ENCODE results near the gene CBX2.

CBX2 gene

DNA sequence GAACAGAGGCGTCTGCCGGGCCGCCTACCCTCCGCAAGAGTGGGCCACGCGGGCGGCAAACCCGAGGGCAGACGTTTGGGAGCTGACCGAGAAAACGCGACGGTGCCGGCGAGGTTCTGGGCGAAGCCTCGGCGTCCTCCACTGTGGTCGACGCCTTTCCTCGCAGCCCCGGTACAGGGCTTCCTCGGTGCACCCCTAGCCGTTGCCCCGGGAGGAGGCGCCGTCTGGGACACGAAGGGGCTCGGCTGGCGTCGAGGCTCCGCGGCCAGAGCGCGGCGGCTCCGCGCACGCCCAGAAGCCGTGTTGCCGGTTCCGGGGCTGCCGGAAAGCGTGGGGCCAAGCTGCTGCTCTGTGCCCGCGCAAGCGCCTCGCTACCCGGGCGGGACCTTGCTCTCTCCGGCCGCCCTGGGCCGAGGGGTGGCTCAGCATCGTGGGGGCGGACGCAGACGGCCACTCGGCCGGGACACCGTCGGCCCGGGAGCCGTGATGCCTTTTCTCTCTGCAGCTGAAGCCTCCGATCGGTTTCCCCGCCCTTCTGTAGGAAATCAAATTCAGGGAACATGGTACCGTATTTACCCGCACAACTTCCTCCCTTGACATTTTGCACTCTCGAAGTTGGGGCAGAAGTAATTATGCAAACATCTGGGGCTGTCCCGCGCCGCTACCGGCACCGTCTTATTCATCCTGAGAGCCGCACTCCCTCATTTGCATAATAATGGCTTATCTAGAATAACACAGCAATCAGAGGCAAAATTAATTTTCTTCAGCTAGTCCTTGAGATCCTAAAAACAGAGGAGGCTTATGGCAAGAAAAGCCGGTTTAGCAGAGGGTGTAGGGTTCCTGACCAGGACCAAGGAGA is 26.3 kb downstream of the CBX2 start:
- TF ChIP-seq, protein P1, sequence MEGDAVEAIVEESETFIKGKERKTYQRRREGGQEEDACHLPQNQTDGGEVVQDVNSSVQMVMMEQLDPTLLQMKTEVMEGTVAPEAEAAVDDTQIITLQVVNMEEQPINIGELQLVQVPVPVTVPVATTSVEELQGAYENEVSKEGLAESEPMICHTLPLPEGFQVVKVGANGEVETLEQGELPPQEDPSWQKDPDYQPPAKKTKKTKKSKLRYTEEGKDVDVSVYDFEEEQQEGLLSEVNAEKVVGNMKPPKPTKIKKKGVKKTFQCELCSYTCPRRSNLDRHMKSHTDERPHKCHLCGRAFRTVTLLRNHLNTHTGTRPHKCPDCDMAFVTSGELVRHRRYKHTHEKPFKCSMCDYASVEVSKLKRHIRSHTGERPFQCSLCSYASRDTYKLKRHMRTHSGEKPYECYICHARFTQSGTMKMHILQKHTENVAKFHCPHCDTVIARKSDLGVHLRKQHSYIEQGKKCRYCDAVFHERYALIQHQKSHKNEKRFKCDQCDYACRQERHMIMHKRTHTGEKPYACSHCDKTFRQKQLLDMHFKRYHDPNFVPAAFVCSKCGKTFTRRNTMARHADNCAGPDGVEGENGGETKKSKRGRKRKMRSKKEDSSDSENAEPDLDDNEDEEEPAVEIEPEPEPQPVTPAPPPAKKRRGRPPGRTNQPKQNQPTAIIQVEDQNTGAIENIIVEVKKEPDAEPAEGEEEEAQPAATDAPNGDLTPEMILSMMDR (IDR thresholded peaks at IDR 0.05; ENCODE audit: low read depth, low read length), result no peak
- no peak overlapping the region for H3K4me3 ChIP-seq (ENCODE audit: low read depth, low read length)
- in situ Hi-C loops (cut with HindIII; ENCODE audit: low sequenced_read_pairs), result no loop called here
- no peak for DNase-seq (ENCODE audit: low read depth, low spot score)

DNA sequence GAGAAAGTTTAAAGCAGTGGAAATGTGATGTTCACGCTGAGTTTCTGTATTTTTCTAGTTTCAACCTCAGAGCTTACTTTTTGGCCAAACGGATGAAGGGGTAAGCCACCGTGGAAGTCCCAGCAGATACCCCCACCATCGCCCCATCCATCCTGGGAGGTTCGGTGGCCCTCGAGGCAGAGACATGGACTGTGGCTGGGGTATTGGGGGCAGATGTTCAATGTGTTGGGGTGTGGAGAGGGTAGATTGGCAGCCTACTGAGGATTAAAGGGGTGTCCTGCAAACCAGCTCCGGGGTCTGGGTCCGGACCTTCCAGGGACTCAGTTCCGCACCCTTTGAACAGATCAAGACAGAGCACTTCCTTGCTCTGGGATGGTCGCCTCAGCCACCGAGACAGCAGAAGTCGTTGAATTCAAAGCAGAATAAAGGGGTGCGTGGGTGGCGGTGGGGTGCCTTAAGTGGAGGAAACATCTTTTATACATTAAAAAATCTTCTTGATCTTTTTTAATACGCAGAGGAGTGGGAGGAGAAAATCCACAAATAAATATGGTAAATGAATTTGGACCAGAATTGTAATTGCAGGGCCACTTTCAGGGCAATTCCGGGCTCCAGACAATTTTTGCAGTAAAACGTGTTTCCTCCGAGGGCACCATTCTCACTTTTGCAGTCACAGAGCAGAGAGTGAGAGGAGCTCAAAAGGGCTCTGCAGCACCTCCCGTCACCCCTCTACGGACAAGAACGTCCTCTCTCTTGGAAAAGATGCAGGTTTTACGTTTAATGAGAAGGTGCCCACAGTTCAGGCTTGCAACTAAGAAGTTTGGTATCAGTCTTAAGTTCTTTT is 27.1 kb downstream of the CBX2 start:
- TF ChIP-seq, protein P1 (IDR thresholded peaks at IDR 0.05; ENCODE audit: low read depth, low read length), result no peak
- H3K4me3 ChIP-seq (ENCODE audit: low read depth, low read length), result no peak overlapping the region
- in situ Hi-C loops (cut with HindIII; ENCODE audit: low sequenced_read_pairs), result no loop called here
- no peak for DNase-seq (ENCODE audit: low read depth, low spot score)

DNA sequence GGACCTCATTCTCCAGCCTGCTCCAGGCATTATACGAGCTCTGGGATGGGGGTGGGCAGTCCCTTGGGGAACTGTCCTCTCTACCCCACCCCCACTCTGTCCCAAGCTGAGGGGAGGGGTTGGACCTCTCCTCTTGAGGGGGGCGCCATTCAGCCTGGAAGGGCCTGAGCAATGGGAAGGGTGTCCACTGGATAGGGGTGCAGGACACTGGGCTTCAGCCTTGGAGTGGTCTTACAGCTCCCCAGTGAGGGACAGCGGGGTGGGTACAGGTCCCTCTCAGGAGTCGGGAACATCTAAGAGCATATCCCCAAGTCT is 28.5 kb downstream of the CBX2 start:
- TF ChIP-seq, protein P1 (IDR thresholded peaks at IDR 0.05; ENCODE audit: low read depth, low read length), result no peak
- H3K4me3 ChIP-seq (ENCODE audit: low read depth, low read length), result no peak overlapping the region
- in situ Hi-C loops (cut with HindIII; ENCODE audit: low sequenced_read_pairs), result no loop called here
- DNase-seq (ENCODE audit: low read depth, low spot score), result no peak

DNA sequence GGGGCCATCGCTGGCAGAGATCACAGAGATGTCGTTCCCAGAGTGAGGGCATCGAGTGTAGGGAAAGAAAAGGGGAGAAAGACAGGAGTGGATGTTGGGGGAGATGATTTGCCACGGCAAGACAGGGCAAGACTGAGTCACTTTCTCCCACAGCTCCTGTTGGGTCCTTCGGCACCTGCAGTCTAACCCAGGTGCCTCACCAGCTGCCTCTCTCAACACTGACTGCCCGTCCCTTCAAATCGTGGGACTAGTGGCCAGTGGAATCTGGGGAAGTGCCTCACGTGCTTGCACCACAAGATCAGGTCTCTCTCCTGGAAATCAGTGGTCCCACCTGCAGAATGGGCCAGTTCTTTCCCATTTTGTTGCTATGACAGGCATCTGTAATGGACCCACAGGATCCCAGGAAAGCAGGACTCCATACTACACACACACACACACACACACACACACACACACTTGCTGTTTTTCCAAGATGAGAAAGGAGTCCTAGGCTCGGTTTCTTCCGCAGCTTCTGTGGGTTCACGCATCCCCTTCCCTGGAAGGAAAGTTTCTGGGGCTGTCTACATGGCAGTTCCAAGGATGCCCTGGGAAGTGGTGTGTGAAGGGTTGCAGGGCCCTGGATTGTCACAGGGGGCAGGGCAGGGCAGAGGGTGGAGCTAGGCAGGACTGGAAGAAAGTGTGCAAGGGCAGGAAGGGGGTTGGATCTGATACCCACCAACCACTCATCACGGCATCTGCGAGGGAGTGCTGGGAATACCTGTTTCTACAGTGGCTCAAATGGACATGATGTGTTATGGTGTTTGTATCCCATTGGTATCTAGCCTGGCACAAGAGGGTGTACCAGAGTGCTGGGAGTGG is 29.1 kb downstream of the CBX2 start:
- TF ChIP-seq, protein P1 (IDR thresholded peaks at IDR 0.05; ENCODE audit: low read depth, low read length), result no peak
- in situ Hi-C loops (cut with HindIII; ENCODE audit: low sequenced_read_pairs), result no loop called here
- H3K4me3 ChIP-seq (ENCODE audit: low read depth, low read length), result no peak overlapping the region
- DNase-seq (ENCODE audit: low read depth, low spot score), result no peak

DNA sequence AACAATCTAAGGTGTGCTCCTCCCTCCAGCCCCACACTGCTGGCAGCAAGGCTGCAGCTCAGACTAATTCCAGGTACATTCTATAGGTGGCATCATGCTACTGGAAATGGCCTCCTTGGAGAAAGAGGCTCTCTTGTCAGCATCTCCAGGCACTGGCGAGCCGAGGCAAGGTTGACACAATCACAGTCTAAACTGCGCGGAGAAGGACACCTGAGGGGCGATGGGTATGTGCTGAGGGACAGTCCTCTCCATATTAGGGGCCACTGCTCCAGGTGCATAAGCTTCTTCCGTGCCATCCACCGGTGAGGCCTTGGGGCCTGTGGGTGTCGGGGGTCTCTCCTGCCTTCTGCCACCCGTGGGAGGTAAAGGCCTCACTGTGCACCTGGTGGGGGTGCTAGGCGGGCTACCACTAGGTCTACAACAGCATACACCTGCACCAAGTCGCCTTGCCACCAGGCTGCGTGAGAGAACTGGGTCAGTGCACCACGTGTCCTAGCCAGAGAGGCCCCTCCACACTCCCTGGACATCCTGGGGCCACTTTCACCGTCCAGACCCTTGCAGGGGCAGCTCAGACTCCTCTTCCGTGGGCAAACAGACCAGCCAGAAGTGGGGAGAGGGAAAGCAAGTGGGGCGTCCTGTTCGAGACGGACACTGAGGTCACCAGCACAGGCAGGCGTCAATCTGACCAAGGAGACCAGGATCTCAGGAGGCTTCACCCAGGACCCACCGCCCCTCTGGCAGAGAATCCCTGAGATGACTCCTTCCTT is 31.0 kb downstream of the CBX2 start:
- in situ Hi-C loops (cut with HindIII; ENCODE audit: low sequenced_read_pairs), result no loop called here
- no peak overlapping the region for H3K4me3 ChIP-seq (ENCODE audit: low read depth, low read length)
- DNase-seq (ENCODE audit: low read depth, low spot score), result no peak
- TF ChIP-seq, protein P1 (IDR thresholded peaks at IDR 0.05; ENCODE audit: low read depth, low read length), result peak; percentile 38
